Dedifferentiated amniotic fluid mesenchymal stem cell (primary cell): ENCODE data around the gene BRD9.
"Not testable (repeated sequence)": the region's sequence is repeated elsewhere in the genome, so short reads cannot be mapped to it uniquely, and the experiment has no call there.

Source experiments
- DNase-seq: peaks from one replicate; pipeline ENCODE4 v3.0.0-alpha.2; 2016; ENCODE audit errors: extremely low spot score

The BRD9 gene

DNA sequence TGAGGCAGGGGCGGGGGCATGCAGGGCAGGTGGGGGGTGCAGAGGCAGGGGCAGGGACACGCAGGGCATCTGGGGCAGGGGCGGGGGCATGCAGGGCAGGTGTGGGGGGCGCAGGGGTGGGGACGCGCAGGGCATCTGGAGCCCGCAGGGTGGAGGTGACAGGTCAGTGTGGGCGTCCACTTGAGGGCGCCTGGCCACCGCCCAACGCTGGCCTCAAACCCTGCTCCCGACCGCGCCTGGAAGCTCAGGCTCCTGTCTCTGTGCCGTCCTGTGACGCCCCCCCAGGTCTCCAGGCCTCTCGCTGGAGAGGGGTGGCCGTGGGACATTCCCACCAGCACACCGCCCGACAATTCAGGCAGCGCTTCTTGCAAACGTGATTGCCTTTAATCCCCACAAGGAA, 48.7 kb downstream of the BRD9 start:
- DNase-seq: not testable (repeated sequence)

DNA sequence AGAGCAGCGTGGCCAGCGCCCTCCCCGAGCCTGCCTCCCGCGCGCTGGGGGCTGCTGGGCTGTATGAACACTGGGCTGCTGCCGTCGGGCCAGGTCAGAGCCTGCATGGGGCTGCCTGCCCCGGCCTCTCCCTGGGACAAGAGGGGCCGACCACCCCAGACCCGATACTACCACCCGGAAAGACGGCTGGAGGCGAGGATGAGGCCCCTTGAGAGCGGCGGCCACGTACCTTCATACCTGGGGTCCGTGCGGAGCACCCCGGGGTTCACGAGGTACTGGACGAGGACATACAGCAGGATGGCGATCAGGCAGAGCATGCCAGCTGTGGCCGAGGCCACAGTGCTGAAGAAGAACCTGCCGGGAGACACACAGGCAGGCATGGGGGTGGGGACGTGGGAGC, 49.2 kb downstream of the BRD9 start:
- DNase-seq: not testable (repeated sequence)

DNA sequence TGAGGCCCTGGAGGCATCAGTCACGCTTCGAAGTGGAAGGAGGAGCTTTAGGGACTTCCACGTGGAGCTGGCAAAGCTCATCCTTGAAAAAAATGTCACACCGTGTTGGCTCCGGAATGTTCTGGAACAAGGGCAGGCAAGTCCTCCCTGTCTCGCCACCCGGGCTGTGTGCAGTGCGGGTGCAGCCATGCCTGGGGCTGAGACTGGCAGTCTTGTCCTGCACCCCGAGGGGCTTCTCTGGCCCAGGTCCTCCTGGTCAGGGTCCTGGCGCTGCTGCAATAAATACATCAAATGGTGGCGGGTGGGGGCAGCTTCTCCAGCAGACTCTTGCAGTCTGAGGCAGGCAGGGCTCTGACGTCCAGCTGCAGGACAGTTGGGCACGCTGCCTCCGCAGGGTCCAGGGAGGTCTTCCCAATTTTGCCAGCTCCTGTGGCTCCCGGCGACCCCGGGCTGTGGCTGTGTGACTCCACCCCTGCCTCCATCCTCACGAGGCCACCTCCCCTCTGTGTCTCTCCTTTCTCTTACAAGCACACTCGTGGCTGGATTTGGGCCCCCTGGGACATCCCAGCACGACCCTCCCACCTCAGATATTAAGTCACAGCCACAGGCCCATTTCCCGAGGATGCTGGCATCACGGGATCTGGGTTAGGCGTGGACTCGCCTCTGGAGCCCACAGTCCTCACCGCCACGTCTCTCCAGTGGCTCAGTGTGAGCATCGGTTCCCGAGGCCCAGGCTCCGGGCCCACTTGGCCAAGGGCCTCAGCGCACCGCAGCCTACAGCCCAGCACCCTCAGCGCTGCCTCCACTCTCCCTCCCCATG, 50.0 kb downstream of the BRD9 start:
- not testable (repeated sequence) for DNase-seq

DNA sequence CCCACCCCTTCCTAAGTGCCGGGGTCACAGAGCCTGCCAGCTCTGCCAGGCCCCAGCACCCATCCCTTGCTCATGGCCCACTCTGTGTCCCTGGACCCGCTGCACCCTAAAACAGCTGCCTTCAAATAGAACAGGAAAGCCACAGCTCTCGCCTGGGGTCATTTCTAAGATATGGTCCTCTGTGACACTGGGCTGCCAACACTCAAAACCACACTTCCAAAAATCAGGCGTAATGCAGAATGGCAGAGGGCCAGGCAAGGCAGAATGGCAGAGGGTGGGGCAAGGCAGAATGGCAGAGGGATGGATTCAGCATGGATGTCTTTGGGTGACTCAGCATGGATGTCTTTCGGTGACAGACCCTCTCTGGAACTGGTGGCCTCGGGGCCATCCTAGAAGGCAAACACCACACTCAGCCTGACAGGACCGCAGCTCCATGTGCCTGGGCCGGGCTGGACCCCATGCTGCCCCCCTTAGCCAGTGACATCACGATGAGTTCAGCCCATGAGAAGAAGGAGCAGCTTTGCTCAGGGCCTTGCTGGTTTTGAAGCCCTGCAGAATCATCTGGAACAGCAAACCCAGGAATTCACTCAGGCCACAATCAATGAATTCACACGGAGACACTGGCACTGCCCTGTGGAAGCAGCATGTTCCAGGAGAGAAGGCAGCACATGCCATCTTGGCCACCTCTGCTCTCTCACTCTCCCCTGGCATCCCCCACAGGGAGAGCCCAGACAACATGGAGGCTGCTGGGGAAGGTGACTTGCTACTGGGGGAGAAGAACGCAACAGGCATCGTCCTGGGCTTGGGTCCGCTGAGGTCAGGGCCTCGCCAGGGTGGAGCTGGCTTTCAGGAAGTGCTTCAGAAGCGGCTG, 50.8 kb downstream of the BRD9 start:
- not testable (repeated sequence) for DNase-seq

DNA sequence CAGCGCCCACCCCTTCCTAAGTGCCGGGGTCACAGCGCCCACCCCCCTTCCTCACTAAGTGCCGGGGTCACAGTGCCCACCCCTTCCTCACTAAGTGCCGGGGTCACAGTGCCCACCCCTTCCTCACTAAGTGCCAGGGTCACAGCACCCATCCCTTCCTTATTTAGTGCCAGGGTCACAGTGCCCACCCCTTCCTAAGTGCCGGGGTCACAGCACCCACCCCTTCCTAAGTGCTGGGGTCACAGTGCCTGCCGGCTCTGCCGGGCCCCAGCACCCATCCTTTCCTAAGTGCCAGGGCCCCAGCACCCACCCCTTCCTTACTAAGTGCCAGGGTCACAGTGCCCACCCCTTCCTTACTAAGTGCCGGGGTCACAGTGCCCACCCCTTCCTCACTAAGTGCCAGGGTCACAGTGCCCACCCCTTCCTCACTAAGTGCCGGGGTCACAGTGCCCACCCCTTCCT, 51.6 kb downstream of the BRD9 start:
- not testable (repeated sequence) for DNase-seq

DNA sequence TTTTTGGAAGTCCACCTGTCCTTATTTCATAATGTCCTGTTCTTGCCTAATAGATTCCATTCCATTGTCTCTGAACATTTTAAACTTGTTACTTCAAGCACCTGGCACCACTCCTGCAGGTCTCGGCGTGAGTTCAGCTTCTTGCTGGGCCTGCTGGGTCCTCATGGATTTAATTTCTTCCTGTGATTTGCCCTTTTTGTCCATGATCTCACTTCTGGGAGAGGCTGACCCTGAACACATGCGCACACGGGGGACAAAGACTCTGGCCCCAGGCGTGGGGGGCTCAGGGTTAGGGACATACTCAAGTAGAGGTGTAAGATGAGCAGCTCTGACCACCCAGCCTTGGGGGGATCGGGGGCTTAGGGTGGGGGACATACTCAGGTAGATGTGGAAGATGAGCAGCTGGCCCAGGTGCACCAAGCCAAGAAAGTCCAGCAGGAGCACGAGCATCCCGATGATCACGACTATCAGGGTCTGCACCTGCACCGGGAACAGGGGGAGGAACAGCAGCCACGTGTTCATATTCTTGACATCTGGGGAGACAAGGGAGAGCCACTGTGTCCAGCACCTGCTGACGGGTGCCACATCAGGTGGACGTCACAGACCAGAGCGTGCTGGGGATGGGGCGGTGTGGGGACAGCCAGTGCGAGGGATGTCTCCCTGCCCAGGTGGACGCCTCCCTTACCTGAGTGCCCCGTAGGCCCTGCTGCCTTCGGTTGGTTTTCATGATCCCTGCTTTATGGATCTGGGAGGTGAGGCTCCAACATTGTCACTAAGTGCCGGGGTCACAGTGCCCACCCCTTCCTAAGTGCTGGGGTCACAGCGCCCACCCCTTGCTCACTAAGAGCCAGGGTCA, 52.3 kb downstream of the BRD9 start:
- not testable (repeated sequence) for DNase-seq

DNA sequence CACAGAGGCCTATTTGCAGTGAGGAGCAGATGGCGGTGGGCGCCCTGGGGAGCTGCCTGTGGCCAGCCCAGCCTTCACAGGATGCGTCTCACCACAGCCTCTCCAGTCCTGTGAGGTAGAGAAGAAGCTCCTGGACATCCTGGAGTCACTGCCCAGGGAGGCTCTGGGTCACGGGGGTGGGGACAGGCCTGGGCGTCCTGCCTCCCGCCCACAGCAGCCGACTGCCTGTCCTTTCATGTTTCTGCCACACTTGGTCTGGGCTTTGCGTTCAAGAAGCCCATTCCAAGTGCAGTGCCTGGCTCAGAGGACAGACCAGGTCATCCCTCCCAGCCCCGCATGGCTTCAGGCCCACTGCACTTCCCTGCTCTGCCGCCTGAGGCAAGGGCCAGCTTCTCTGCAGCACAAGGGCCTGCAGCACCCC, 54.2 kb downstream of the BRD9 start:
- not testable (repeated sequence) for DNase-seq

DNA sequence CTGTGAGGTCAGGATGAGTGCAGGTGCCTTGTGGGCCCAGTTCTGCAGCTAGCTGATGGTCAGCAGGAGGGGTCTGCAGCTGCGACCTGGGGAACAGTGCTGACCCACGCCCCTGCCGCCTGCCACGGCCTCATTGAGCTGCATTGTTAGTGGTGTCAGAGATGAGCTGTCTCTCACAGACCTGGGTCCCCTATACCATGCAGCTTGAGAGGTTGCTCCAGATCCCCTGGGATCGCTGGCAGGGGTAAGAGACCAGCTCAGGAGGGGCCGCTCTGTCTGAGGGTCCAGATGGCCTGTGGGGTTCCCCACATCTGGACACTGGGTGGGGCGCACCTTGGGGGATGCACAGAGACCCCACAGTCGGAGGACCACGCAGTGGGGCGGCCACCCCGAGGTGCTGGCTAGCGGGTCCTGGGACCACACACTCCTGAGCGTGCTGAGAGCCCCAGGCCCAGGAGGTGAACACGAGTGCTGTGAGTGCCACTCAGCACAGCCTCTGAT, 54.9 kb downstream of the BRD9 start:
- not testable (repeated sequence) for DNase-seq

DNA sequence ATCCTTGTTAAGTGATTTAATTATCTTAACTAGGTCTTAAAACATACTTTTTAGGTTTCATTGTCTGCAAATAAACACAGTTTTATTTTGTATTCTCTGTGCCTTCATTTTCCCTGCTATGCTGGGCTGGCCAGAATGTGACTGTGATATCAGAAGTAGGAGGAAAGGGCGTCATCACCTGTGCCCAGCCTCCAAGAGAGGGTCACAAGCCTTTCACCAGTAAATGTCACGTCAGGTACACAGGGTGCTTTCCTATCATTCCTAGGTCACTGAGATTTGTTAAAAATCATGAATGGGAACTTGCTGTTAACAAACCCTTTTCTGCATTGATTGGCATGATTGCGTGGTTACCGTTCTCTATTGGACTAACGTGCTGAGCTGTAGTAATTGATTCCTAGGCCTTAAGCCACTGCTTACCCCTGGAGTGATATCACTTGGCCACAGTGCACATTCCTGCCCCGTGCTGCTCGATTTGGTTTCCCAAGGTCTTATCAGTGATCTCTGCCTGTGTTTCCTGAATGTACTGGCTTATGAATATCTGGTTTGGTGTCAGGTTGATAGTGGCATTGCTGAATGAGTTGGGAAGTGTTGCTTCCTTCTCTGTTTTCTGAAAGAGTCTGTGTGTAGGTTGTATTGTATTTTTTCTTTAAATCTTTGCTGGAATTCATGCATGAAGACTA, 56.5 kb downstream of the BRD9 start:
- DNase-seq: not testable (repeated sequence)

DNA sequence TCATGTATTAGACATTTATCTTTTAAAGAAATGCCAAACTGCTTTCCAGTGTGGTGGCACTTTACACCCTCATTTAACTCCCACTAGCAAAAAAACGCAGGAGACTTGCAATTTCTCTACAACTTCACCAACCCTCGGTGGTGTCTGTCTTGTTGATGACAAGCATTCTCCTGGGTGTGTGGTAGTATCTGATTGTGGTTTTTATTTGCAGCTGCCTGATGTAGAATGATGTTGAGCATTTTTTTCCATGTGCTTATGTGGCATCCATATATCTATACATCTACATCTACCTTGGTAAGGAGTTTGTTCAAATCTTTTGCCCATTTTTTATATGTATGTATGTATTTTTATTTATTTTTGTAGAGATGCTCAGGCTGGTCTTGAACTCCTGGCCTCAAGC, 58.6 kb downstream of the BRD9 start:
- DNase-seq: not testable (repeated sequence)

DNA sequence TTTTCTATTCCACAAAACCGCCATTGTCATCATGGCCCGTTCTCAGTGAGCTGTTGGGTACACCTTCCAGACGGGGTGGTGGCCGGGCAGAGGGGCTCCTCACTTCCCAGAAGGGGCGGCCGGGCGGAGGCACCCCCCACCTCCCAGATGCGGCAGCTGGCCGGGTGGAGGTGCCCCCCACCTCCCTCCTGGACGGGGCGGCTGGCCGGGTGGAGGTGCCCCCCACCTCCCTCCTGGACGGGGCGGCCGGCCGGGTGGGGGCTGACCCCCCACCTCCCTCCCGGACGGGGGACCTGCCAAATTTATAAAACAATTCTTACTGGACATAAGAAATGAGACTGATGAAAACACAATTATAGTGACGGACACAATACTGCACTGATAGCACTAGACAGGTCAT, 64.4 kb downstream of the BRD9 start:
- not testable (repeated sequence) for DNase-seq

DNA sequence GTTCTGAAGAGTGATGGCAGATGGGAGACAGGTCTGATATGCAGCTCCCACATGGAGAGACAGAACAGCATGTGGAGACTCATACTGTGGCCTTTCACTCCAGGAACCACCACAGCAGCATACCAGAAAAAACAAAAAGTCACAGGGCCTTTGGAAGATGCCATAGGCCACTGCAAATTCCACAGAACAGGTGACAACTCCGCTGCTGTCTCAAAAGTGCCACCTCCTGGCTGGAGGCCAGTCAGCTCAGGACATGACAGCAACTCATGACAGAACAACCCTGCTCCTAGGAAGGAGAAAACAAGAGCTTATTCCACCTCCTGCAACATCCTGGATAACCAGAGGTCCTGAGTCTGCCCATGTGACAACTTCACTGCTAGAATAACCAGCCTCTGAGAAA, 67.1 kb downstream of the BRD9 start:
- DNase-seq: not testable (repeated sequence)

DNA sequence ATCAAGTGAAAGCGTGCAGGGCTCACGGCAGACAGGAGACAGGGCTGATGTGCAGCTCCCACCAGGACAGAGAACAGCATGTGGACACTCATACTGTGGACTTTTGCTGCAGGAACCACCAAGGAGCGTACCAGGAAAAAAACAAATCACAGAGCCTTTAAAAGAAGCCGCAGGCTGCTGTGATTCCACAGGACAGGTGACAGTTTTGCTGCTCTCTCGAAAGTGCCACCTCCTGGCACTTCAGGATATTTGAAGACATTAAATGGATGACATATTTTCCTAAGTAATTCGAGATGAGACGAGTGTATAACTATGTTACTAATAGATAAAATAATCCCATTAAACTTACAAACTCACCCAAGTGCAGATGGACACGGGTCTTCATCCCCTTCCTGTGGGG, 71.1 kb downstream of the BRD9 start:
- DNase-seq: no peak

DNA sequence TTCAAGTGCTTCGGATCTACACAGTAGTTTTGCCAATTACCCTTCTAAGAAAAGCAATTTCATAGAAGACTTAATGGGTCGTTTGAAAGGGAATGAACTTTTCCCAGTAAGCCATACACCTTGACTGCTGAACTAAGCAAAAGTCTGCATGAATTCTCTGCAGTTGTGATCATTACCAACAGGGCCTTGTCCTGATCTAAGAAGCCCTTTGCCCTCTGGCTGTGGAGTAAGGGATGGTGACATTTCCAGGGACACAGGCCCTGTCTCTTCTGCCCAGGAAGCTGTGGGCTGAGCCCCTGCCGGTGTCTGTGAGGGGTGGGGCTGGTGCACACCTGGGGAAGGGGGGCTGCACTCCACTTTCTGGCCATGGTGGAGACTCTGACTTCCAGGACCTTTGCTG, 72.4 kb downstream of the BRD9 start:
- DNase-seq: no peak

DNA sequence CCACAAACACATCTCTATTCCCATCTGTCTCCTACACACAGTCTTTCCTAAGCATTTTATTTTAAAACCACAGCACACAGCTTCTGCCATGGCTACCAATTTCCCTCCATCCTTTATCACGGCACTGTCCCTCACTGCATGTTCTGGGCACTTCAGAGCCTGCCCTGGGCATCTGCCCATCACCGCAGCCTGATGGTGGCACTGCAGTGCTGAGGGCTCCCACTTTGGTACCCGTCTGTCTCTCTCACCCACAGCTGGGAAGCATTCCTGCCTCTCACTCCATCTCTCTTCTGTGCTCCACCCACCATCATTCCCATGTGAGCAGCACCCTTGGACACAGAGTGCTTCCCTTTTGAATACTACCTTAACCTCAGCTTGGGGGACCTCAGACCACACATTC, 73.5 kb downstream of the BRD9 start:
- no peak for DNase-seq

DNA sequence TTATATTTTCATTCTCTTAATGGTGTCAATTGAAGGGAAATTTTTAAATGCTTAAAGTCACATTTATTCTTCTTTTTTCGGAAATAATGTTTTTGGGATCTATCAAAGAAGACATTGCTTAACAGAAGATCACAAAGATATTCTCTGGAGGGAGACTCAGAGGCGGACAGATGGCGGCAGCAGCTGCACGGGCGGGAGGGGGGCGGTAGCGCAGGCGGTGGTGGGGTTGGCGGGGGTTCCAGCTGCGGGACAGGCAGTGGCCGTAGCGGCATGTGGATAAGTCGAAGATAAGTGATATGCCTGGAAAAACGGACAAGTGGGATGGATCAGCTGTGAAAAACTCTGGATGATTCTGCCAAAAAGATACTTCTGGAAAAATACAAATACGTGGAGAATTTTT, 76.4 kb downstream of the BRD9 start:
- DNase-seq: no peak

DNA sequence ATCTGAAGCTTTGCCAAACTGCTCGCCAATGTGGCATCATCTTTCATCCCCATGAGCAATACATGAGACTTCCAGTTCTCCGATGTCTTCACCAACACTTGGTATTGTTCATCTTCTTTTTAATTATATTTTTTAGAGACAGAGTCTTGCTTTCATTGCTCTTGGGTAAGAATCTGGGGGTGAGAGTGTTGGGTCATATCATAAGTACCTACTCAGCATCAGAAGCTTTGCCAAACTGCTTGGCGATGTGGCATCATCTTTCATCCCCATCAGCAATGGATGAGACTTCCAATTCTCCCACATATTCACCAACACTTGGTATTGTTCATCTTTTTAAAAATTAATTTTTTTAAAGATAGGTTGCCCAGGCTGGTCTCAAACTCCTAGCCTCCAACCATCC, 77.2 kb downstream of the BRD9 start:
- no peak for DNase-seq
